CD4-positive, alpha-beta T cell treated with Interleukin-10 for 1 hour (primary cell): ENCODE data around the gene FAM219B.
"Not testable (repeated sequence)": the region's sequence is repeated elsewhere in the genome, so short reads cannot be mapped to it uniquely, and the experiment has no call there.

ENCODE experiments used
- DNase-seq: peaks from one replicate; pipeline ENCODE4 v3.0.0-alpha.2; 2020

Gene FAM219B

GRCh38 chr15:74906450-74907162 lies at the start of gene FAM219B:
TSS of gene FAM219B (minus strand) at chr15:74906851. CDS start at chr15:74906800, 51 bp downstream.
- DNase-seq, result peak; percentile 79

- peak; percentile 69 for DNase-seq
These were observed 49.4 kb upstream of the FAM219B start for GRCh38 chr15:74955796-74956647.

GRCh38 chr15:74955017-74955416 lies 48.4 kb upstream of the FAM219B start:
- no peak for DNase-seq

- DNase-seq, result no peak
These were observed 47.9 kb upstream of the FAM219B start for GRCh38 chr15:74954515-74954914.

GRCh38 chr15:74951006-74951405 lies 44.4 kb upstream of the FAM219B start:
- no peak for DNase-seq

DNA sequence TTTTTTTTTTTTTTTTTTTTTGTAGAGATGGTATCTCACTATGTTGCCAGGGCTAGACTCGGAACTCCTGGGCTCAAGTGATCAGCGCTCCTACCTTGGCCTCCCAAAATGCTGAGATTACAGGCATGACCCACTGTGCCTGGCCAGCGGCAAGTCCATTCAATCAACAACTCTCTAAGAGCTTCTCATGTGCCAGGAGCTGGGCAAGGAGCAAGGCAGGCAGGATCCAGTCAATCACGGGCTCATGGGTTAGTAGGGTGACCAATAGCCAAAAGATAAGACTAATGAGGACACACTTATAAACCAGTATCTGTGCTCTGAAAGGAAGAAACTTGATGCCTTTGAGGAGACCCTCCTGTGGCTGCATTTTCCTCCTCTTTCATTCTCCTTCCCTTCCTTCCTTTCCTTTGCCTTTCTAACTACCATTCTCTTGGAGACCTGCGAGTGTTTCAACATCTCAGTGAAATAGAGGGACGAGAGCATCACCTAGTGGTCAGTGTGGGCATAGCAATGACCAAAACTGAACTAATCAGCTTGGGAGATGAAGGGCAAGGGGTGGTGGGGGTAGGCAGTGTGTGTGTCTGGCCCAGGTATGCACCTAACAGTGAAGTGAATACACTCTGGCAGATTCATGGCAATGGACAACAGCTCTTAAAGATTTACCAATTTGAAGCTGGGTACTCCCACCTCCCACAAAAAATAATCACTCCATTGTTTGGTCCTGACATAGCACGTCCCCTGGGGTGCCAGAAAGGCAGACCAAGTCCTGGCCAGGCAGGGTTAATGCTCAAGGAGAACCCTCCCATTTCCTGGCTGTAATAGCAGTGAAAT lies 43.6 kb upstream of the FAM219B start:
- peak; percentile 86 for DNase-seq

- peak; percentile 93 for DNase-seq
These were observed 31.1 kb upstream of the FAM219B start, which contains the start of gene COX5A for GRCh38 chr15:74937590-74938371. TSS of gene COX5A (minus strand) at chr15:74938073. CDS start at chr15:74938014, 59 bp downstream.

DNA sequence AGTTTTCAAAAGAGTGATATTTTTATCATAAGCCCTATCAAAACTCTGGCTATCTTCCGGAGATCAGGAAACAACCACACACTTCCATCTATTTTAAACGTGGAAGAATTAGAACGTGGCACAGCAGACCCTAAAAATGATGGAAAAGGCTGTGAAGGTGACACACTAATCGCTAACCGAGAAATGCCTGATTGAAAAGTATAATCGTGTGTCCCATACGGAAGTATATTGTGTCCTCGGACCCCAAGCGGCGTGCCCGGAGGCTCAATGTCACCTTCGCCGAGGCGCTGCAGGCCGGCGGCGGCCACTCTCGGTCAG lies 30.6 kb upstream of the FAM219B start:
- no peak for DNase-seq

DNA sequence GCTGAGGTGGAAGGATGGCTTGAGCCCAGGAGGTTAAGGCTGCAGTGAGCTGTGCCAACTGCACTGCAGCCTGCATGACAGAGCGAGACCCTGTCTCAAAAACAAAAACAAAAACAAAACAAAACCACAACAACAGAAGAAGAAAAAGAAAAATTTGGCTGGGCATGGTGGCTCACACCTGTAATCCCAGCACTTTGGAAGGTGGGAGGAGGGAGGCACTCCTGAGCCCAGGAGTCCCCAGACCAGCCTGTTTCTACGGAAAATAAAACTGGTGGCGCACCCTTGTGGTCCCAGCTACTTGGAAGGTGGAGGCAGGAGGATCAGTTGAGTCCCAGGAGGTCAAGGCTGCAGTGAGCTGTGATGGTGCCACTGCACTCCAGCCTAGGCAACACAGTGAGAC lies 28.5 kb upstream of the FAM219B start:
- not testable (repeated sequence) for DNase-seq

DNA sequence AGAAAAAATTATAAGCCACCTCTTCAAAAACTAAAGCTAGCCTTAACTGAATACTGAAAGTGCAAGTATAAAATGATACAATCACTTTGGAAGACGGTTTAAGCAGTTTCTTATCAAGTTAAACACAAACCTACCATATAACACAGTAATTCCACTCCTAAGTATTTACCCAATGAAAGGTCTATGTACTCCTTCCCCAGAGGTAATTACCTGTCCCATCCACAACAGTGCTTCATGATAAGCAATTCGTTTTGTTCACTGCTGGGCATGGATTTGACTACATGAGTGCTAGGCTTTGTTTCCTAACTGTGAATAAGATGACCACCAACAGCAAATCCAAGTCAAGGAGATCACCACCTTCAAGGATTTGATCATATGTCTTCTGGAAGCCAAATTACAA lies 26.9 kb upstream of the FAM219B start:
- no peak for DNase-seq

DNA sequence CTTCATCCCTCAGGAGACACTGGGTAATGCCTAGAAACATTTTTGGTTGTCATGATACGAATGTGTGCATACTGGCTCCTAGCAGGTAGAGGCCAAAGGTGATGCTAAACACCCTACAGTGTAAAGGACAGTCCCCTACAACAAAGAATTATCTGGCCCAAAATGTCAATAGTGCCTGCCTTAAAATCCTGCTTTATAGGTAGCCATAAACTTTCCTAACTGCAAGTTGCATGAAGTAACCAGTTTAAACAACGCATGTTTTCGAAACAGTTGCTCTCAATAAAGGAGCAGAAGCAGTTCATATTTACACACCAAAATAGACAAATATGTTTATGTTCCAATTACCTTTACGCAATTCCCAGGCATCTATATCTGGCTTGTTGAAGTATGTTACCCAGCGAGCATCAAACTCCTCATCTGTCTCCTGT lies 22.1 kb upstream of the FAM219B start:
- no peak for DNase-seq

DNA sequence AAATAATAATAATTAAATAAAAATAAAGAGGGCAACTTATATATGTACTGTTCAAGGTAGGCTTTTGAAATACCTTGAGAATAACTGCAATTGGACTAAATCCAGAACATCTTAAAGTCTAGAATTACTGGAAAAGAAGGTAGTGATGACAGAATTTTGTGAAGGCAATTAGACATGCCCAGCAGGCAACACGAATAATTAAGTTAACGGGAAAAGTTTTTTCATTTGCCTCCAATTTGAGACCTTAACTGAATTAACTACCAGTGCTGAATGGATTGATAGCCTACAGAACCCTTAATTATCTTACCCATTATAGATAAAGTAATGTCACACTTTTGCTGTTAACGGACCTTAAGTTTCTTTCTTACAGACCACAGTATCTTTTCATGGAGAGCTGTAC lies 17.9 kb upstream of the FAM219B start:
- no peak for DNase-seq

- no peak for DNase-seq
These were observed 13.8 kb upstream of the FAM219B start for GRCh38 chr15:74920456-74920855.

- no peak for DNase-seq
These were observed 11.0 kb upstream of the FAM219B start for GRCh38 chr15:74917676-74918075.

DNA sequence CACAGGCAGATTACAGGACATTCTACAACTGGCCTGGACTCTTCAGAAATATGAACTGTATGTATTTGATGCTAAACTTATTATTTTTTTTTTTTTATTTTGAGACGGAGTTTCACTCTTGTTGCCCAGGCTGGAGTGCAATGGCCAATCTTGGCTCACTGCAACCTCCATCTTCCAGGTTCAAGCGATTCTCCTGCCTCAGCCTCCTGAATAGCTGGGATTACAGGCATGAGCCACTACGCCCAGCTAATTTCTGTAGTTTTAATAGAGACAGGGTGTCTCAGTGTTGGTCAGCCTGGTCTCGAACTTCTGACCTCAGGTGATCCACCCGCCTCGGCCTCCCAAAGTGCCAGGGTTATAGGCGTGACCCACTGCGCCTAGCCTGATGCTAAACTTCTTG lies 7.1 kb upstream of the FAM219B start:
- DNase-seq, result not testable (repeated sequence)

GRCh38 chr15:74913041-74913440 lies 6.4 kb upstream of the FAM219B start:
- DNase-seq, result no peak

- DNase-seq, result no peak
These were observed 2.0 kb upstream of the FAM219B start for GRCh38 chr15:74908635-74909034.

- no peak for DNase-seq
These were observed 666 bp upstream of the FAM219B start for GRCh38 chr15:74907163-74907870.

- peak; percentile 22 for DNase-seq
These were observed 593 bp downstream of the FAM219B start for GRCh38 chr15:74906067-74906449.

DNA sequence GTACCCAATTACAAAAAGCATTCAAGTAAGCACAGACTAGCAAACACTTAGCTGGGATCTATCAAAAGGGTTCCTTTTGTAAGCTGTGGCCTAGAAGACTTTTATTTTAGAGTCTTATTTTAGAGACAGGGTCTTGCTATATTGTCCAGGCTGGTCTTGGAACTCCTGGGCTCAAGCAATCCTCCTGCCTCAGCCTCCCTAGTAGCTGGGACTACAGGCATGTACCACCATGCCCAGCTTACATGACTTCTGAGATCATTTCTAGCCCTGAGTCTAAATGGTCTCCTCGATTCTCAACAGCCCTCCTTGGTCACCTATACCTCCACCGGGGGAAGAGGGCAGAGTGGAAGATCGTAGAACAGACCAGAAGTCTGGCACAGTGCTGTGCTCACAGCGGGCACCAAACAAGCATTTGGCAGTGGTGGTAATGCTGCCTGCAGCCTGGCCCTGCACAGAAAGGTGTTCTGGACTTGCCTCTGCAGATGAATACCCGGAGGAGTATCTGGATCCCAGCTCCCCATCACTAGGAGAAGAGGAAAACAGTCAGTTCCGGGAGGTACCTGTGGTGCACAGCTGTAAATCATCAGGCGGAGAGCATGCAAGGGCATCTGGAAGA lies 2.4 kb downstream of the FAM219B start:
- DNase-seq, result no peak

GRCh38 chr15:74903676-74904075 lies 3.0 kb downstream of the FAM219B start:
- DNase-seq, result no peak
